GM23338 (cell line): Measurements from ENCODE around the gene PTOV1. TPM values are rescaled to one million over a fixed set of nuclear protein-coding genes. Genes with fewer than 3 reads are reported as not detected.

Experiments
- CREB1 ChIP-seq: fragments of 250-450 bp; sonication (Bioruptor Pico); IDR thresholded peaks from 2 replicates; pipeline ENCODE4 v1.5.0; 2020; ENCODE audit warnings: low read depth, mild to moderate bottlenecking, moderate library complexity
- CTCF ChIP-seq, 2 experiments: fragments of 200-600 bp in 1 of 2; sonication (generic) in 1 of 2; conservative IDR thresholded peaks; 2 replicates each; pipeline versions ENCODE4 v1.5.1 to v1.6.1; 2016 to 2017; ENCODE audit warnings: antibody characterized with exemption in 2 of 2, low read depth in 2 of 2, mild to moderate bottlenecking in 2 of 2, moderate library complexity in 1 of 2
- ETS1 ChIP-seq: IDR thresholded peaks from 2 replicates; pipeline ENCODE4 v1.6.1; 2016; ENCODE audit warnings: antibody characterized with exemption
- STAT1 ChIP-seq: IDR thresholded peaks from one replicate; pipeline ENCODE4 v1.6.1; 2016; ENCODE audit warnings: antibody characterized with exemption; ENCODE audit not compliant: unreplicated experiment
- ZNF114 ChIP-seq: fragments of 250-450 bp; sonication (Bioruptor Pico); IDR thresholded peaks from 2 replicates; pipeline ENCODE4 v1.5.0; 2020; ENCODE audit warnings: mild to moderate bottlenecking, moderate library complexity
- ZNF331 ChIP-seq: fragments of 250-450 bp; sonication (Bioruptor Pico); IDR thresholded peaks from 2 replicates; pipeline ENCODE4 v1.5.0; 2020; ENCODE audit warnings: low read depth, mild to moderate bottlenecking, moderate library complexity
- polyA plus RNA-seq: library from polyadenylated mRNA; unstranded; fragments of >200 nt; fragmentation: Nextera tagmentation; extraction: Ambion mirVana; gene quantifications from 2 replicates; pipeline ENCODE4 v1.2.1, GENCODE V29; 2016
- total RNA-seq: library from RNA; depleted of rRNA; stranded (reverse); fragments of >200 nt; shearing (Covaris generic); gene quantifications from 2 replicates; pipeline ENCODE4 v1.2.3, GENCODE V29; 2014
- TF ChIP-seq, protein P1 (sequence below): fragments of 250-450 bp; sonication (Bioruptor Pico); IDR thresholded peaks from 2 replicates; pipeline ENCODE4 v1.5.0; 2020; ENCODE audit warnings: mild to moderate bottlenecking, moderate library complexity

Gene PTOV1
- total and polyA plus RNA-seq, 2 experiments from 2014 or later: 188 to 209 TPM

- TF ChIP-seq, protein P1, sequence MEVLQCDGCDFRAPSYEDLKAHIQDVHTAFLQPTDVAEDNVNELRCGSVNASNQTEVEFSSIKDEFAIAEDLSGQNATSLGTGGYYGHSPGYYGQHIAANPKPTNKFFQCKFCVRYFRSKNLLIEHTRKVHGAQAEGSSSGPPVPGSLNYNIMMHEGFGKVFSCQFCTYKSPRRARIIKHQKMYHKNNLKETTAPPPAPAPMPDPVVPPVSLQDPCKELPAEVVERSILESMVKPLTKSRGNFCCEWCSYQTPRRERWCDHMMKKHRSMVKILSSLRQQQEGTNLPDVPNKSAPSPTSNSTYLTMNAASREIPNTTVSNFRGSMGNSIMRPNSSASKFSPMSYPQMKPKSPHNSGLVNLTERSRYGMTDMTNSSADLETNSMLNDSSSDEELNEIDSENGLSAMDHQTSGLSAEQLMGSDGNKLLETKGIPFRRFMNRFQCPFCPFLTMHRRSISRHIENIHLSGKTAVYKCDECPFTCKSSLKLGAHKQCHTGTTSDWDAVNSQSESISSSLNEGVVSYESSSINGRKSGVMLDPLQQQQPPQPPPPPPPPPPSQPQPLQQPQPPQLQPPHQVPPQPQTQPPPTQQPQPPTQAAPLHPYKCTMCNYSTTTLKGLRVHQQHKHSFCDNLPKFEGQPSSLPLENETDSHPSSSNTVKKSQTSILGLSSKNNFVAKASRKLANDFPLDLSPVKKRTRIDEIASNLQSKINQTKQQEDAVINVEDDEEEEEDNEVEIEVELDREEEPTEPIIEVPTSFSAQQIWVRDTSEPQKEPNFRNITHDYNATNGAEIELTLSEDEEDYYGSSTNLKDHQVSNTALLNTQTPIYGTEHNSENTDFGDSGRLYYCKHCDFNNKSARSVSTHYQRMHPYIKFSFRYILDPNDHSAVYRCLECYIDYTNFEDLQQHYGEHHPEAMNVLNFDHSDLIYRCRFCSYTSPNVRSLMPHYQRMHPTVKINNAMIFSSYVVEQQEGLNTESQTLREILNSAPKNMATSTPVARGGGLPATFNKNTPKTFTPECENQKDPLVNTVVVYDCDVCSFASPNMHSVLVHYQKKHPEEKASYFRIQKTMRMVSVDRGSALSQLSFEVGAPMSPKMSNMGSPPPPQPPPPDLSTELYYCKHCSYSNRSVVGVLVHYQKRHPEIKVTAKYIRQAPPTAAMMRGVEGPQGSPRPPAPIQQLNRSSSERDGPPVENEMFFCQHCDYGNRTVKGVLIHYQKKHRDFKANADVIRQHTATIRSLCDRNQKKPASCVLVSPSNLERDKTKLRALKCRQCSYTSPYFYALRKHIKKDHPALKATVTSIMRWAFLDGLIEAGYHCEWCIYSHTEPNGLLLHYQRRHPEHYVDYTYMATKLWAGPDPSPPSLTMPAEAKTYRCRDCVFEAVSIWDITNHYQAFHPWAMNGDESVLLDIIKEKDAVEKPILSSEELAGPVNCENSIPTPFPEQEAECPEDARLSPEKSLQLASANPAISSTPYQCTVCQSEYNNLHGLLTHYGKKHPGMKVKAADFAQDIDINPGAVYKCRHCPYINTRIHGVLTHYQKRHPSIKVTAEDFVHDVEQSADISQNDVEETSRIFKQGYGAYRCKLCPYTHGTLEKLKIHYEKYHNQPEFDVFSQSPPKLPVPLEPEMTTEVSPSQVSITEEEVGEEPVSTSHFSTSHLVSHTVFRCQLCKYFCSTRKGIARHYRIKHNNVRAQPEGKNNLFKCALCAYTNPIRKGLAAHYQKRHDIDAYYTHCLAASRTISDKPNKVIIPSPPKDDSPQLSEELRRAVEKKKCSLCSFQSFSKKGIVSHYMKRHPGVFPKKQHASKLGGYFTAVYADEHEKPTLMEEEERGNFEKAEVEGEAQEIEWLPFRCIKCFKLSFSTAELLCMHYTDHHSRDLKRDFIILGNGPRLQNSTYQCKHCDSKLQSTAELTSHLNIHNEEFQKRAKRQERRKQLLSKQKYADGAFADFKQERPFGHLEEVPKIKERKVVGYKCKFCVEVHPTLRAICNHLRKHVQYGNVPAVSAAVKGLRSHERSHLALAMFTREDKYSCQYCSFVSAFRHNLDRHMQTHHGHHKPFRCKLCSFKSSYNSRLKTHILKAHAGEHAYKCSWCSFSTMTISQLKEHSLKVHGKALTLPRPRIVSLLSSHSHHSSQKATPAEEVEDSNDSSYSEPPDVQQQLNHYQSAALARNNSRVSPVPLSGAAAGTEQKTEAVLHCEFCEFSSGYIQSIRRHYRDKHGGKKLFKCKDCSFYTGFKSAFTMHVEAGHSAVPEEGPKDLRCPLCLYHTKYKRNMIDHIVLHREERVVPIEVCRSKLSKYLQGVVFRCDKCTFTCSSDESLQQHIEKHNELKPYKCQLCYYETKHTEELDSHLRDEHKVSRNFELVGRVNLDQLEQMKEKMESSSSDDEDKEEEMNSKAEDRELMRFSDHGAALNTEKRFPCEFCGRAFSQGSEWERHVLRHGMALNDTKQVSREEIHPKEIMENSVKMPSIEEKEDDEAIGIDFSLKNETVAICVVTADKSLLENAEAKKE (CRISPR knock-in tag): no peak
- no peak for TF ChIP-seq CREB1 (CRISPR knock-in tag)
- TF ChIP-seq STAT1: no peak
- TF ChIP-seq ZNF114 (CRISPR knock-in tag): no peak
- TF ChIP-seq CTCF (conservative IDR thresholded peaks at IDR 0.05; ENCODE audit: low read depth in 2 of 2): no peak
- no peak for TF ChIP-seq ETS1
- TF ChIP-seq ZNF331 (CRISPR knock-in tag): no peak
These were observed 28.4 kb downstream of the PTOV1 start (continued) for GRCh38 chr19:49879243-49879963.
